GM12878 (cell line): ENCODE results near the gene SLC12A6. TPM values are rescaled to one million over a fixed set of nuclear protein-coding genes. Genes with fewer than 3 reads are reported as not detected.

Experiments
- ATAC-seq: fragments of 200-7000 bp; cut with Tn5 transposase; 3 replicates; pipeline ENCODE4 v1.9.1; 2020; ENCODE audit warnings: mild to moderate bottlenecking, moderate library complexity
- BruUV-seq: library from RNA; stranded (reverse); fragments of 400-500 nt; replicated peaks from 2 replicates; lab custom pipeline; 2021; lab: Mats Ljungman, UMichigan
- CTCF ChIA-PET: fragments of 300-600 bp; sonication (Branson Sonifier 250); formaldehyde crosslinking; extraction: SDS; loops from one replicate; lab custom pipeline; 2021; ENCODE audit warnings: inconsistent platforms; lab: Yijun Ruan, JAX
- POLR2A ChIA-PET: fragments of 350-600 bp; formaldehyde crosslinking; extraction: SDS; loops from one replicate; lab custom pipeline; 2021; ENCODE audit warnings: inconsistent platforms; lab: Charles Lee
- RAD21 ChIA-PET: fragments of 300-600 bp; sonication (Branson Sonifier 250); formaldehyde crosslinking; loops from one replicate; lab custom pipeline; 2023; ENCODE audit warnings: antibody characterized with exemption; ENCODE audit not compliant: unreplicated experiment; lab: Charles Lee
- SMC1A ChIA-PET: fragments of 300-600 bp; sonication (Branson Sonifier 250); formaldehyde crosslinking; loops from one replicate; lab custom pipeline; 2023; ENCODE audit not compliant: unreplicated experiment, uncharacterized antibody; lab: Charles Lee
- DNase-seq: peaks from one replicate; pipeline ENCODE4 v3.0.0-alpha.2; 2011; ENCODE audit warnings: low read depth, low spot score
- FAIRE-seq: peaks from 3 replicates; lab custom pipeline; 2011; peaks lifted over from hg19 to GRCh38; lab: Jason Lieb, UNC
- H2AFZ ChIP-seq: 2 replicates; pipeline ENCODE4 v1.6.0; 2011; ENCODE audit warnings: low read depth, low read length, control low read depth; ENCODE audit not compliant: control insufficient read depth
- H3K27ac ChIP-seq: 2 replicates; pipeline ENCODE4 v1.5.1; 2011; ENCODE audit warnings: control low read depth; ENCODE audit not compliant: control insufficient read depth, insufficient read depth
- H3K27me3 ChIP-seq, 2 experiments: replicated peaks in 1 of 2; 2 replicates each; pipeline versions ENCODE4 v1.6.0 to v1.6.1; 2011; ENCODE audit warnings: low read length in 1 of 2; ENCODE audit not compliant: control insufficient read depth in 2 of 2, insufficient read depth in 2 of 2
- H3K36me3 ChIP-seq, 2 experiments: 2 replicates each; pipeline ENCODE4 v1.5.1; 2011; ENCODE audit warnings: low read length in 1 of 2; ENCODE audit not compliant: control insufficient read depth in 2 of 2, insufficient read depth in 2 of 2
- H3K4me1 ChIP-seq: 2 replicates; pipeline ENCODE4 v1.6.1; 2011; ENCODE audit warnings: mild to moderate bottlenecking, low read length, moderate library complexity, mixed read lengths; ENCODE audit not compliant: control insufficient read depth, insufficient read depth
- H3K4me2 ChIP-seq: 2 replicates; pipeline ENCODE4 v1.6.0; 2011; ENCODE audit warnings: control low read depth; ENCODE audit not compliant: control insufficient read depth, insufficient read depth
- H3K4me3 ChIP-seq: fragments of 200-600 bp; sonication (generic); 2 replicates; pipeline ENCODE4 v1.5.1; 2016
- H3K79me2 ChIP-seq: 2 replicates; pipeline ENCODE4 v1.6.0; 2011; ENCODE audit warnings: low read length; ENCODE audit not compliant: control insufficient read depth, insufficient read depth
- H3K9ac ChIP-seq: 2 replicates; pipeline ENCODE4 v1.8.0; 2011; ENCODE audit warnings: low read length, control low read depth, mixed read lengths; ENCODE audit not compliant: control insufficient read depth, insufficient read depth
- H3K9me3 ChIP-seq: replicated peaks from 3 replicates; pipeline ENCODE4 v1.5.1; 2011; ENCODE audit warnings: mild to moderate bottlenecking, low read length; ENCODE audit not compliant: control insufficient read depth, insufficient read depth
- H4K20me1 ChIP-seq: 2 replicates; pipeline ENCODE4 v1.6.0; 2011; ENCODE audit not compliant: control insufficient read depth, insufficient read depth
- ATF7 ChIP-seq: fragments of 450-650 bp; IDR thresholded peaks from 2 replicates; pipeline ENCODE4 v1.6.1; 2016; ENCODE audit warnings: low read depth, mild to moderate bottlenecking
- DPF2 ChIP-seq: fragments of 450-650 bp; IDR thresholded peaks from 2 replicates; pipeline ENCODE4 v1.6.1; 2017; ENCODE audit warnings: mild to moderate bottlenecking
- EED ChIP-seq: sonication (generic); IDR thresholded peaks from 2 replicates; pipeline ENCODE4 v1.6.1; 2016; ENCODE audit warnings: antibody characterized with exemption, low read depth
- NFYA ChIP-seq: IDR thresholded peaks from 2 replicates; pipeline ENCODE4 v1.6.1; 2011; ENCODE audit warnings: low read depth, mild to moderate bottlenecking, low read length, improper control_type of control experiment, borderline replicate concordance
- NR2F1 ChIP-seq: fragments of 450-650 bp; conservative IDR thresholded peaks from 2 replicates; pipeline ENCODE4 v1.6.1; 2017; ENCODE audit warnings: mild to moderate bottlenecking
- NRF1 ChIP-seq: conservative IDR thresholded peaks from 2 replicates; pipeline ENCODE4 v1.6.1; 2011; ENCODE audit warnings: mild to moderate bottlenecking, low read depth, low read length, improper control_type of control experiment
- POLR2A ChIP-seq: IDR thresholded peaks from 2 replicates; pipeline ENCODE4 v1.6.1; 2011; ENCODE audit warnings: low read depth, mild to moderate bottlenecking, low read length
- RUNX3 ChIP-seq: IDR thresholded peaks from 2 replicates; pipeline ENCODE4 v1.6.1; 2012; ENCODE audit warnings: low read length, inconsistent platforms
- TCF3 ChIP-seq: IDR thresholded peaks from 2 replicates; pipeline ENCODE4 v1.6.1; 2012; ENCODE audit warnings: low read depth, mild to moderate bottlenecking, low read length, borderline replicate concordance; ENCODE audit not compliant: insufficient read depth
- ZNF274 ChIP-seq: IDR thresholded peaks from one replicate; pipeline ENCODE4 v1.8.0; 2011; ENCODE audit not compliant: insufficient read length, insufficient read depth
- WGBS: methylation state at CpG from one replicate; pipeline ENCODE4 v1.1.6; 2016; ENCODE audit warnings: low lambda C conversion rate; ENCODE audit not compliant: insufficient replicate concordance, insufficient coverage; ENCODE audit errors: missing lambda C conversion rate; 5-methylcytosine and 5-hydroxymethylcytosine counted together
- in situ Hi-C: fragments of 300-500 bp; cut with MboI; formaldehyde crosslinking; loops from 9 replicates; pipeline ENCODE4 v1.14.3; 2018; ENCODE audit warnings: mixed read lengths
- intact Hi-C: fragments of 100-400 bp; cut with micrococcal nuclease; formaldehyde crosslinking; loops from one replicate; pipeline ENCODE4 v1.14.2; 2022; ENCODE audit not compliant: unreplicated experiment
- polyA plus RNA-seq, 11 experiments: library from polyadenylated mRNA; depleted of rRNA in 4 of 11; unstranded in 6 of 11; stranded (reverse) in 5 of 11; fragments of >200 nt; fragmentation: Nextera tagmentation in 4 of 11; fragmentation: Illumina TruSeq in 1 of 11; extraction: Ambion mirVana in 4 of 11; extraction: Trizol in 1 of 11; gene quantifications; 1 replicate in 1 of 11; 2 replicates in 10 of 11; pipeline versions ENCODE4 v1.2.1 to v1.2.3, GENCODE V29; 2011 to 2016; ENCODE audit warnings: inconsistent platforms in 2 of 11, missing spikeins in 2 of 11, low read depth in 1 of 11
- total RNA-seq, 4 experiments: library from RNA; depleted of rRNA in 3 of 4; stranded (reverse); fragments of >200 nt in 3 of 4; fragmentation: Illumina TruSeq in 1 of 4; extraction: Trizol in 1 of 4; gene quantifications; 2 replicates each; pipeline versions ENCODE4 v1.2.1 to v1.2.3, GENCODE V29; 2013 to 2021
- TF ChIP-seq, protein P1 (sequence below): fragments of 450-650 bp; IDR thresholded peaks from 2 replicates; pipeline ENCODE4 v1.6.1; 2017; ENCODE audit warnings: mild to moderate bottlenecking, moderate library complexity
- TF ChIP-seq, protein P2 (sequence below): fragments of 450-650 bp; IDR thresholded peaks from 2 replicates; pipeline ENCODE4 v1.6.1; 2014; ENCODE audit warnings: mild to moderate bottlenecking
- TF ChIP-seq, protein P3 (sequence below): IDR thresholded peaks from 2 replicates; pipeline ENCODE4 v1.6.1; 2011; ENCODE audit warnings: low read depth, mild to moderate bottlenecking, low read length, moderate library complexity, borderline replicate concordance; ENCODE audit errors: extremely low read depth

Gene SLC12A6
- total and polyA plus RNA-seq, 10 of the 15 experiments (the other 5 are each of a cell fraction or from before 2014, with no cell fraction given): 4.7 to 94.4 (median 34.2) TPM

DNA sequence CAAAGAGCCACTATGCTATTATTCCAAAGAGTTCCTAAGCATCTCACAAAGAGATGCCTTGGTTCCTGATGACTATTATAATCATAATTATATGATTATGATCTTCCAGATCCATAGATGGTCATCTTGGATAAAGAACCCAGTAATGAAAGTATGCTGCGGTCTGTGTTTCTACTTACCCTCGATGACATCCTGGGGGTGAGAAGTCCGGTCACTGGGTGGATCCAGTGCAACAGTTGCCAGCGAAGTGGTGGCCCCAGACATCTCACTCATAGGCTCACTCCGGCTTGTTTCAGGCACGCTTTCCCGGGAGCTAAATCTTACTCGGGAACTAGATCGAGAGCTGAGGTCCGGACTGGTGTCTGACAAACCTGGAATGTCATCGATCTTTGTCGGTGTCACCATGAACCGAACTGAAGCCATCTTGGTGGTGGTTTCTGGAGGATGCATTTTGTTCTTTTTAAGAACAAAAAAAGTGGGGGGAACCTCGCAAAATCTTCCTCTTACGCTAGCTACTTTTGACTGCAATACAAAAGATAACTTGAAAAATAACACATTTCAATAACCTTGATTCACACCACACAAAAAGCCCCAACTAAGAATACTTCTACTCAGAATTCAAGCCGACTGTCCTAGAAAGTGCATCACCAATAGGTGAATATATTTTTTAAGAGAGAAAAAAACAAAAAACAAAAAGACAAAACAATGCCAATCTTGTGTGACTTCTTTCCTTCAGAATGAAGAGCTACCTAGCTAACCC lies 1.2 kb downstream of the SLC12A6 start:
- TSS peak; percentile 34 for BruUV-seq
- H3K79me2 ChIP-seq: peaks cover 74% of the 10 kb centered on the region
- POLR2A ChIA-PET: interaction anchor here (0.6 to 4.4 kb wide), 8 partner anchors 8 to 127 kb away, joined by 3 to 37 read pairs (median 10); partner anchors contain the start of genes EMC4 and LPCAT4
- H3K4me3 ChIP-seq: peak overlapping the region; percentile 72
- intact Hi-C loops: loop anchor here (5.0 kb wide), 1 partner anchor 94 kb away; no protein-coding TSS in a partner anchor
- under 1% methylated on average over 16 of the region's 16 CpGs for WGBS
- H3K27me3 ChIP-seq: no peaks in the 10 kb centered on the region
- H3K36me3 ChIP-seq: peaks cover 0 to 5% of the 10 kb centered on the region in 2 experiments; a peak in 1 of 4 replicates
- no peak for DNase-seq
- H3K4me2 ChIP-seq: peak overlapping the region; percentile 100
- in situ Hi-C loops: no loop called here
- RAD21 ChIA-PET: interaction anchor here (1.0 to 5.1 kb wide), 11 partner anchors 9 to 127 kb away, joined by 3 to 57 read pairs (median 4); partner anchors contain the start of gene LPCAT4
- no peaks in the 10 kb centered on the region for H3K9me3 ChIP-seq
- SMC1A ChIA-PET: interaction anchor here (0.7 to 7.9 kb wide), 9 partner anchors 10 to 95 kb away, joined by 3 to 89 read pairs (median 8); partner anchors contain the start of gene LPCAT4
- no peak for FAIRE-seq
- H4K20me1 ChIP-seq: no peaks in the 10 kb centered on the region
- CTCF ChIA-PET: interaction anchor here (0.6 to 4.5 kb wide), 8 partner anchors 8 to 252 kb away, joined by 3 to 26 read pairs (median 6); no protein-coding TSS in a partner anchor
- peak overlapping the region; percentile 94 for H3K27ac ChIP-seq
- peaks cover 14% of the 10 kb centered on the region for H3K4me1 ChIP-seq
- peak overlapping the region; percentile 89 for H3K9ac ChIP-seq
- ATAC-seq: peak; percentile 32
- H2AFZ ChIP-seq: peak overlapping the region; percentile 28; the same call in 1 of the 2 replicates
- TF ChIP-seq TCF3 (no peak), NR2F1 (0 out of 2 replicates have a peak, but pooled peaks have one; percentile 22), ZNF274 (no peak), DPF2 (0 out of 2 replicates have a peak, but pooled peaks have one; percentile 17), NRF1 (no peak), POLR2A (no peak), NFYA (no peak), ATF7 (peak; percentile 23; the same call in 1 of the 2 replicates), RUNX3 (peak; percentile 65), EED (0 out of 2 replicates have a peak, but pooled peaks have one; percentile 26)
- TF ChIP-seq, protein P1, sequence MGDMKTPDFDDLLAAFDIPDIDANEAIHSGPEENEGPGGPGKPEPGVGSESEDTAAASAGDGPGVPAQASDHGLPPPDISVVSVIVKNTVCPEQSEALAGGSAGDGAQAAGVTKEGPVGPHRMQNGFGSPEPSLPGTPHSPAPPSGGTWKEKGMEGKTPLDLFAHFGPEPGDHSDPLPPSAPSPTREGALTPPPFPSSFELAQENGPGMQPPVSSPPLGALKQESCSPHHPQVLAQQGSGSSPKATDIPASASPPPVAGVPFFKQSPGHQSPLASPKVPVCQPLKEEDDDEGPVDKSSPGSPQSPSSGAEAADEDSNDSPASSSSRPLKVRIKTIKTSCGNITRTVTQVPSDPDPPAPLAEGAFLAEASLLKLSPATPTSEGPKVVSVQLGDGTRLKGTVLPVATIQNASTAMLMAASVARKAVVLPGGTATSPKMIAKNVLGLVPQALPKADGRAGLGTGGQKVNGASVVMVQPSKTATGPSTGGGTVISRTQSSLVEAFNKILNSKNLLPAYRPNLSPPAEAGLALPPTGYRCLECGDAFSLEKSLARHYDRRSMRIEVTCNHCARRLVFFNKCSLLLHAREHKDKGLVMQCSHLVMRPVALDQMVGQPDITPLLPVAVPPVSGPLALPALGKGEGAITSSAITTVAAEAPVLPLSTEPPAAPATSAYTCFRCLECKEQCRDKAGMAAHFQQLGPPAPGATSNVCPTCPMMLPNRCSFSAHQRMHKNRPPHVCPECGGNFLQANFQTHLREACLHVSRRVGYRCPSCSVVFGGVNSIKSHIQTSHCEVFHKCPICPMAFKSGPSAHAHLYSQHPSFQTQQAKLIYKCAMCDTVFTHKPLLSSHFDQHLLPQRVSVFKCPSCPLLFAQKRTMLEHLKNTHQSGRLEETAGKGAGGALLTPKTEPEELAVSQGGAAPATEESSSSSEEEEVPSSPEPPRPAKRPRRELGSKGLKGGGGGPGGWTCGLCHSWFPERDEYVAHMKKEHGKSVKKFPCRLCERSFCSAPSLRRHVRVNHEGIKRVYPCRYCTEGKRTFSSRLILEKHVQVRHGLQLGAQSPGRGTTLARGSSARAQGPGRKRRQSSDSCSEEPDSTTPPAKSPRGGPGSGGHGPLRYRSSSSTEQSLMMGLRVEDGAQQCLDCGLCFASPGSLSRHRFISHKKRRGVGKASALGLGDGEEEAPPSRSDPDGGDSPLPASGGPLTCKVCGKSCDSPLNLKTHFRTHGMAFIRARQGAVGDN: peak; percentile 99
- TF ChIP-seq, protein P2, sequence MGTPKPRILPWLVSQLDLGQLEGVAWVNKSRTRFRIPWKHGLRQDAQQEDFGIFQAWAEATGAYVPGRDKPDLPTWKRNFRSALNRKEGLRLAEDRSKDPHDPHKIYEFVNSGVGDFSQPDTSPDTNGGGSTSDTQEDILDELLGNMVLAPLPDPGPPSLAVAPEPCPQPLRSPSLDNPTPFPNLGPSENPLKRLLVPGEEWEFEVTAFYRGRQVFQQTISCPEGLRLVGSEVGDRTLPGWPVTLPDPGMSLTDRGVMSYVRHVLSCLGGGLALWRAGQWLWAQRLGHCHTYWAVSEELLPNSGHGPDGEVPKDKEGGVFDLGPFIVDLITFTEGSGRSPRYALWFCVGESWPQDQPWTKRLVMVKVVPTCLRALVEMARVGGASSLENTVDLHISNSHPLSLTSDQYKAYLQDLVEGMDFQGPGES: no peak
- TF ChIP-seq, protein P3, sequence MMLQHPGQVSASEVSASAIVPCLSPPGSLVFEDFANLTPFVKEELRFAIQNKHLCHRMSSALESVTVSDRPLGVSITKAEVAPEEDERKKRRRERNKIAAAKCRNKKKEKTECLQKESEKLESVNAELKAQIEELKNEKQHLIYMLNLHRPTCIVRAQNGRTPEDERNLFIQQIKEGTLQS: no peak
